Skeletal muscle tissue (tissue), 4 donors: ENCODE measurements around the gene KCNAB2. TPM values are rescaled to one million over a fixed set of nuclear protein-coding genes. Genes with fewer than 3 reads are reported as not detected.
"Not testable (repeated sequence)": the region's sequence is repeated elsewhere in the genome, so short reads cannot be mapped to it uniquely, and the experiment has no call there.

Source experiments
- H3K27ac ChIP-seq: one replicate; pipeline ENCODE4 v1.7.0; 2013; ENCODE audit warnings: mild to moderate bottlenecking, low read depth, low read length, inconsistent platforms
- H3K27me3 ChIP-seq, 3 donors: one replicate each; pipeline ENCODE4 v1.7.0; 2013; ENCODE audit warnings: low read length in 3 of 3; ENCODE audit not compliant: control insufficient read depth in 3 of 3, insufficient read depth in 3 of 3
- H3K36me3 ChIP-seq, 3 donors: one replicate each; pipeline ENCODE4 v1.7.0; 2013; ENCODE audit warnings: low read length in 3 of 3; ENCODE audit not compliant: control insufficient read depth in 3 of 3, insufficient read depth in 3 of 3
- H3K4me1 ChIP-seq, 3 donors: one replicate each; pipeline ENCODE4 v1.7.0; 2013; ENCODE audit warnings: low read length in 3 of 3, mild to moderate bottlenecking in 3 of 3; ENCODE audit not compliant: control insufficient read depth in 3 of 3, insufficient read depth in 3 of 3
- H3K4me3 ChIP-seq, 3 donors: one replicate each; pipeline ENCODE4 v1.7.0; 2013; ENCODE audit warnings: low read length in 3 of 3
- H3K9ac ChIP-seq, 3 donors: one replicate each; pipeline ENCODE4 v1.7.0; 2013; ENCODE audit warnings: low read length in 3 of 3, mild to moderate bottlenecking in 3 of 3, moderate library complexity in 2 of 3, low read depth in 1 of 3
- H3K9me3 ChIP-seq, 3 donors: one replicate each; pipeline ENCODE4 v1.7.0; 2013; ENCODE audit warnings: low read length in 3 of 3; ENCODE audit not compliant: control insufficient read depth in 3 of 3
- total RNA-seq: library from RNA; depleted of rRNA; stranded (reverse); fragments of >200 nt; gene quantifications from one replicate; pipeline ENCODE4 v1.2.3, GENCODE V29; 2014
- donor health status: Osteomylitis.

The KCNAB2 gene
- total RNA-seq, 1 donor from 2014 or later, result 2.6 TPM

DNA sequence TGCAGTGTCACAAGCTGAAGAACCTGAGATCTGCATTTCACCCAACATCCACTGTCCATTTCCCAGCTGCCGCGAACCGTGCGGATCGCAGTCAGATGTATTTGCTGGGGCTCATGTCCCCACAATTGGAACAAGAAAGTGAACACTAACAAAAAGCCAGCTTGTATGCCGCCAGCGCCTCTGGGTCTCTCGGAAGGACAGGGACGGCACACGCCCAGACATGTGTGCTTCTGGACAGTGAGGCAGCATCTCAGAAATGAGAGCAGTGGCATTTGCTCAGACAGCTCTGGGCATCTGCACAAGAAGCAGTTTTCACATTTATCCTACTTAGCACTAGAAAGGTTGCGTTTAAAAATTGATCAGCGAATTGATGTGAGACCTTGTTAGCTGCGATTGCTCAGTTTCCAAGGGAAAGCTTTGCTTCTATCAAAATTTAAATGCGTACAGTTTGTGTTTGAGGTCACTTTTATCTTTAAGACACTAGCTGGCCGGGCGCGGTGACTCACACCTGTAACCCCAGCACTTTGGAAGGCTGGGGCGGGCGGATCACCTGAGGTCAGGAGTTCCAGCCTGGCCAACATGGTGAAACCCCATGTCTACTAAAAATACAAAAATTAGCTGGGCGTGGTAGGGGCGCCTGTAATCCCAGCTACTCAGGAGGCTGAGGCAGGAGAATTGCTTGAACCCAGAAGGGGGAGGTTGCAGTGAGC, 28.7 kb downstream of the KCNAB2 start:
- H3K36me3 ChIP-seq, result no peaks in the 10 kb centered on the region
- no peaks in the 10 kb centered on the region for H3K9me3 ChIP-seq
- H3K9ac ChIP-seq, result no peak overlapping the region
- no peak overlapping the region for H3K4me3 ChIP-seq
- H3K4me1 ChIP-seq, result no peaks in the 10 kb centered on the region
- no peak overlapping the region for H3K27ac ChIP-seq
- peaks cover 2 to 24% (median 6%) of the 10 kb centered on the region in 3 donors for H3K27me3 ChIP-seq

DNA sequence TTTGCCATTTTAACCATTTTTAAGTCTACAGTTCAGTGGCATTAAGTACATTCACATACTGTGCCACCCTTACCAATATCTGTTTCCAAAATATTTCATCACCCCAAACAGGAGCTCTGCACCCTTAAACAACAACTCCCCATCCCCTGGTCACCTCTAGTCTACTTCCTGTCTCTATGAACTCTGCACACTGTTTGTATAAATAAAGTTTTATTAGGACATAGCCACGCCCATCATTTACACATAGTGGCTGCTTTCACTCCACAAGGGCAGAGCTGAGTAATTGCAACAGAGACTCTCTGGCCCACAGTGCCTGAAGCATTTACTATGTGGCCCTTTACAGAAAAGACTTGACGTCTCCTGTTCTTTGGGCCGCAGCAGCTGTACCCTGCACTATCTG, 30.1 kb downstream of the KCNAB2 start:
- Histone ChIP-seq H3K27me3 (peaks cover 4 to 24% (median 6%) of the 10 kb centered on the region in 3 donors), H3K4me1 (peaks cover 0 to 4% (median 0%) of the 10 kb centered on the region in 3 donors), H3K36me3 (no peaks in the 10 kb centered on the region), H3K27ac (no peak overlapping the region), H3K4me3 (no peak overlapping the region), H3K9me3 (no peaks in the 10 kb centered on the region), H3K9ac (no peak overlapping the region)

DNA sequence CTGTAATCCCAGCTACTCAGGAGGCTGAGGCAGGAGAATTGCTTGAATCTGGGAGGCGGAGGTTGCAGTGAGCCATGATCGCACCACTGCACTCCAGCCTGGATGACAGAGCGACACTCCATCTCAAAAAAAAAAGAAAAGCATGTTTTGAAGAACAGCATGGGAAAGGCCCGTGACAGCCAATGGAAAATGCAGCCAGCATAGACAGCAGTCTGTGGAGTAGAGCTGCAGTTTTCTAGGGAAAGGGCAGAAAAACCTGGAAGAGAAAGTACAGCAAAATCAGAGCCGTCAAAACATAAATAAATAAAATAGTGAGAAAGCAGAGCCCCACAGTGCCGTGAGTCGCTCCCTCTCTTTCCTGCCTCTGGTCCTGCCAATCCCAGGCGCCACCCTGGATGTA, 31.4 kb downstream of the KCNAB2 start:
- H3K9me3 ChIP-seq, H3K4me3 ChIP-seq, H3K27ac ChIP-seq, H3K9ac ChIP-seq, H3K36me3 ChIP-seq, H3K4me1 ChIP-seq: not testable (repeated sequence)
- peaks cover 0 to 18% (median 13%) of the 10 kb centered on the region in 3 donors for H3K27me3 ChIP-seq

DNA sequence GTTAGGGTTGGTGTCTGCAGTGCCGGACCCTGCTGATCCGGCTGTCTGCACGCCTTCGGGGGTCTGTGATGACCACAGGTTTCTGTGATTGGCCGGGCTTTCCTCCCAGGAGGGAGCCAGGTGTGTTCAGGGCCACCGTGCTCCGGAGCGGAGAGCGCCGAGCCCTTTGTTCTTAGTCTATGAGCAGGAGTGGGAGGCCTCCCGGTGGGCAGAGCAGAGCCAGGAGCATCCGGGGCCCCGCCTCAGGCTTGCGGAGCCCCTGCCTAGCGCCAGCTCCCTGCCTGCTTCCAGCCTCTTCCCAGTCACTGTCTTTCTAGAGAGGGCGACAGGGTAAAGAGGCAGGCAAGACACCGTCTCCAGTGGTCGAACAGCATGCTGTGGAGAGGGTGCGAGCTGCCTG, 31.8 kb downstream of the KCNAB2 start:
- H3K4me3 ChIP-seq, result no peak overlapping the region
- H3K4me1 ChIP-seq, result peaks cover 0 to 5% (median 4%) of the 10 kb centered on the region in 3 donors
- H3K9me3 ChIP-seq, result no peaks in the 10 kb centered on the region
- no peak overlapping the region for H3K27ac ChIP-seq
- H3K27me3 ChIP-seq, result peaks cover 0 to 17% (median 15%) of the 10 kb centered on the region in 3 donors
- no peaks in the 10 kb centered on the region for H3K36me3 ChIP-seq
- H3K9ac ChIP-seq, result no peak overlapping the region

DNA sequence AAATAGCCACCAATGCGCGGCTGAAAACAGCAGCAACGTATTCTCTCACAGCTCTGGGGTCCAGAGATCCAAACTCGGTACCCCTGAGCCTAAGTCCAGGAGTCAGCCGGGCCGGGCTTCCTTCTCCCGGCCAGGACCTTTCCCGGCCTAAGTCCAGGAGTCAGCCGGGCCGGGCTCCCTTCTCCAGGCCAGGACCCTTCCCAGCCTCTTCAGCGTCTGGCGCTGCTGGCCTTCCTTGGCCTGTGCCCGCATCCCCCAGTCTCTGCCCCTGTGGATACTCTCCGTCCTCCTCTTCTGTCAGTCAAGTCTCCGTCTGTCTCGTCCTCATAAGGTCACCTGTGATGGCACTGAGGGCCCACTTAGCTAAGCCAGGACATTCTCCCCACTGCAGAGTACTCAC, 32.2 kb downstream of the KCNAB2 start:
- no peak overlapping the region for H3K4me3 ChIP-seq
- peaks cover 0 to 17% (median 15%) of the 10 kb centered on the region in 3 donors for H3K27me3 ChIP-seq
- H3K9me3 ChIP-seq, result no peaks in the 10 kb centered on the region
- H3K36me3 ChIP-seq, result no peaks in the 10 kb centered on the region
- no peak overlapping the region for H3K9ac ChIP-seq
- H3K27ac ChIP-seq, result no peak overlapping the region
- peaks cover 0 to 5% (median 4%) of the 10 kb centered on the region in 3 donors for H3K4me1 ChIP-seq

DNA sequence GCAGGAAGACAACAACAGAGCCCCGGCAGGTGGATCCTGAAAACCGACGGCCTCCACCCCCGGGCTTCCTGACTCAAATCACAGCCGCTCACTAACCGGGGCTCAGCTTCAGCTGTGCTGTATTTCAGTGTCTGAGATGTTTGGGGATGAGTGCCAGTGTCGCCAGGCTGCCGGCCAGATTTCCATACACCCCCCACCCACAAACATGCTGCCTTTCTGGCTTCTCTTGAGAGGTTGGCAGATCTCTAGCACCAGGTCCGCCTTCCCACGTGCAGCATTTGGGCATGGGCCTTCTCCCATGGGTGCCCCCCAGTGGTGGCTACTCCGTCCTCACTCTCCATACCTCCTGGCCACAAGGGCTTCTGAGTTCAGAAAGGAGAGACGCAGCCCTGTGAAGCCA, 34.8 kb downstream of the KCNAB2 start:
- H3K36me3 ChIP-seq, result no peaks in the 10 kb centered on the region
- H3K27ac ChIP-seq, result no peak overlapping the region

DNA sequence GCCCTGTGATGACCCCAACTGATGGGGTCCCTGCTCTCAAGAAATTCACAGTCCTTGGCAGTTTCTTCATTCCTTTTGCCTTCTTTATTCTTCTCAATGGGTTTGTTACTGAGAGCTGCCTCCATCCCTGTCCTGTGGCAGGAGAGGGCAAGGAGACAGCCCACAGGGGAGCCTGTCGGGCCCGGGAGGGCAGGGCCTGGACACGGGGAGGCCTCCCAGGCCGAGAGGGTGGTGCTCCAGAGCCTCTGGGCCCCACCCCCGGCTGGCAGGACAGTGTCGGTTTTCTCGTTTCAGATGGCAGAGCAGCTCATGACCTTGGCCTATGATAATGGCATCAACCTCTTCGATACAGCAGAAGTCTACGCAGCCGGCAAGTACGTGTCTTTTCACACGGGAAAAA, 36.2 kb downstream of the KCNAB2 start:
- peaks cover 0 to 11% (median 8%) of the 10 kb centered on the region in 3 donors for H3K4me1 ChIP-seq
- no peaks in the 10 kb centered on the region for H3K36me3 ChIP-seq
- H3K27ac ChIP-seq, result no peak overlapping the region
- H3K9me3 ChIP-seq, result no peaks in the 10 kb centered on the region
- H3K9ac ChIP-seq, result no peak overlapping the region
- peaks cover 10 to 34% (median 30%) of the 10 kb centered on the region in 3 donors for H3K27me3 ChIP-seq
- no peak overlapping the region for H3K4me3 ChIP-seq

More for the DNA sequence above, 34.8 kb downstream of the KCNAB2 start:
- H3K9ac ChIP-seq, result no peak overlapping the region
- H3K4me1 ChIP-seq, result peaks cover 0 to 11% (median 8%) of the 10 kb centered on the region in 3 donors
- no peak overlapping the region for H3K4me3 ChIP-seq
- H3K9me3 ChIP-seq, result no peaks in the 10 kb centered on the region
- peaks cover 10 to 29% (median 29%) of the 10 kb centered on the region in 3 donors for H3K27me3 ChIP-seq

DNA sequence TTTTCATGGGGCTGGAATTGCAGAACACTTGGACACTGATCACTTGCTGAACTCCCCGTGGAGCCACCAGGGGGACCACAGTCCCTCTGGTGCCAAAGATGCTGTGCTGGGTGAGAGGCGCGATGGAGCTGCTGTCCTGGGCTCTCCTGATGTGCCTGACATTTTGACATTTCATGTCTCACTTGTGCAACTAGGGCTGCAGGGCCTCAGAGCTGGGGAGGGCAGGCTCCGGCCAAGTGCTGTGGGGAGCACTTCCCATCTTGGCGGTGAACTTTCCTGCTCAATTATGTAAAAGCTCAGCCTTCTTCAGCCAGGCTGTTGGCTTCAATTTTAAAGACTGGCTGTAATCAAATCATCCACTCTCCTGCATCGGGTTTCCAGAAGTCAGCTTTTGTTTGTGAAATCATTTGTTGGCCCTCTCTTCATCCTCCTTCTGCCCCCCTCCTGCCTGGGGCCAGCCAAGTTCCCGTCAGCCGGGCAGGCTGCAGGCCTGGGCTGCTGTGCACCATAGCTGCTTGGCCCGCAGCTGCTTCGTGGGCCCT, 36.8 kb downstream of the KCNAB2 start:
- Histone ChIP-seq H3K4me3 (no peak overlapping the region), H3K27me3 (peaks cover 10 to 34% (median 30%) of the 10 kb centered on the region in 3 donors), H3K4me1 (peaks cover 0 to 11% (median 8%) of the 10 kb centered on the region in 3 donors), H3K27ac (no peak overlapping the region), H3K9me3 (no peaks in the 10 kb centered on the region), H3K36me3 (no peaks in the 10 kb centered on the region), H3K9ac (peak overlapping the region in 1 of 3 donors; percentile 8)

DNA sequence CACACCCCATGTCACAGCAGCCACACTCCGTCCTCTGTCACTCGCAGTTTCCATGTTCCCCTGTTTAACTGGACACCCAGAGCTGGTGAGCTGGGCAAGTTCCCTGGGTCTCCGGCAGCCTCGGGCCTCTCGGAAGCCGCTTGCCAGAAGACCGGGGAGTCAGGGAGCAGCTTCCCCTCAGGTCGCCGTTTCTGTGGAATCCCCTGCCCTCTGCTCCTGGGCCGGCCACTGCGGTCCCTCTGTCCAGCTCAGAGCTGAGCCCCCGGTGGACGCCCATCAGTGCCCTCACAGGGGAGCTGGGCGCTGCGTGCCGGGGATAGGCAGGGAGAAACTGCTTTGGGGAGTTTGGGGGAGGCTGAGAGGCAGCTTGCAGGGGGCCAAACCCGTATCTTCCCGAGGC, 37.7 kb downstream of the KCNAB2 start:
- no peaks in the 10 kb centered on the region for H3K36me3 ChIP-seq

DNA sequence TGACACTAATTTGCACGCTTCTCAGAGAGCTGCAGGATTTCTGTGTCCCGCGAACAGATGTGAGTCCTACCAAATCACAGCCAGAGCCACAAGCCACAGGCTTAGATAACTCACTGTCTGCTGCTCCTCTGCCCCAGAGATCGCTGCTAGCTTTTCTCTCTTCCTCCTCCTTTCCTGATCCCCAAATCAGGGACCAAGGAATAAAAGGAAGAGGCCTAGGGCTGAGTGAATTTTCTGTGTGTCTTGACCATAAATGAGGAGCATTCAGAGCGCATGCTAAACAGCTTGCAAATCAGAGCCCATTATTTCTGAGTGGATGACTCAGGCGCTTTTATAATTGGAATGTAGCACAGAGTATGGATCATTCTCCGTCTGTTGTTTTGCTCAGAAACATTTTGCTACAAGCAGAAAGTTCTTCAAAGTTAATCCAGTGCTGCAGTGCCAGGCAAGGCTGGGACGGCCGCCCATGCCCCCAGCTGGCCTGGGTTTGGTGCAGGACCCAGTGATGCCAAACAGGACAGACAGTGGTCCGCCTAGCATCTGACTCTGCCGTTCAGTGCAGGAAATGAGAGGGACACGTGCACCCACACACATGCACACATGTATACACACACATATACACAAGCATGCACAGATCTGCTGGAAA, 38.2 kb downstream of the KCNAB2 start:
- peaks cover 10 to 34% (median 30%) of the 10 kb centered on the region in 3 donors for H3K27me3 ChIP-seq
- H3K36me3 ChIP-seq, result no peaks in the 10 kb centered on the region
- H3K9me3 ChIP-seq, result no peaks in the 10 kb centered on the region
- H3K4me1 ChIP-seq, result peaks cover 0 to 11% (median 8%) of the 10 kb centered on the region in 3 donors
- H3K4me3 ChIP-seq, result no peak overlapping the region
- no peak overlapping the region for H3K27ac ChIP-seq
- no peak overlapping the region for H3K9ac ChIP-seq

More for the DNA sequence above, 37.7 kb downstream of the KCNAB2 start:
- Histone ChIP-seq H3K9me3 (no peaks in the 10 kb centered on the region), H3K9ac (no peak overlapping the region), H3K27ac (no peak overlapping the region), H3K4me3 (no peak overlapping the region), H3K27me3 (peaks cover 10 to 34% (median 30%) of the 10 kb centered on the region in 3 donors), H3K4me1 (peaks cover 0 to 11% (median 8%) of the 10 kb centered on the region in 3 donors)
